Measurements from ENCODE around the gene MYCL.

The MYCL gene

GRCh38 chr1:39899611-39900538, 1.8 kb downstream of the MYCL start:
- Histone ChIP-seq H3K27me3 (ENCODE audit: low read length) (no peaks in the 10 kb centered on the region), H3K9ac (ENCODE audit: low read length) (no peak overlapping the region), H3K79me2 (ENCODE audit: insufficient read depth, low read length) (no peaks in the 10 kb centered on the region), H3K4me2 (ENCODE audit: low read depth, low read length, poor library complexity, severe bottlenecking) (no peak overlapping the region), H3K27ac (ENCODE audit: low read depth, low read length) (no peak overlapping the region), H3K36me3 (ENCODE audit: low read length) (no peaks in the 10 kb centered on the region), H3K9me2 (replicated peaks; ENCODE audit: insufficient read depth, low read length) (no peaks in the 10 kb centered on the region), H3K9me3 (ENCODE audit: insufficient read depth, low read length) (no peaks in the 10 kb centered on the region), H4K20me1 (ENCODE audit: low read depth, low read length) (no peaks in the 10 kb centered on the region), H2AFZ (ENCODE audit: low read depth, low read length, severe bottlenecking) (no peak overlapping the region), H3F3A (ENCODE audit: insufficient read depth) (peaks cover 5% of the 10 kb centered on the region; the same call in 1 of the 2 replicates), H3K4me3 (ENCODE audit: insufficient read depth, low read length, poor library complexity, severe bottlenecking) (no peak overlapping the region)
- TF ChIP-seq EZH2phosphoT487 (conservative IDR thresholded peaks at IDR 0.05; ENCODE audit: low read length) (no peak), CTCF (IDR thresholded peaks at IDR 0.05; ENCODE audit: insufficient read depth, low read length, poor library complexity, severe bottlenecking) (no peak)

DNA sequence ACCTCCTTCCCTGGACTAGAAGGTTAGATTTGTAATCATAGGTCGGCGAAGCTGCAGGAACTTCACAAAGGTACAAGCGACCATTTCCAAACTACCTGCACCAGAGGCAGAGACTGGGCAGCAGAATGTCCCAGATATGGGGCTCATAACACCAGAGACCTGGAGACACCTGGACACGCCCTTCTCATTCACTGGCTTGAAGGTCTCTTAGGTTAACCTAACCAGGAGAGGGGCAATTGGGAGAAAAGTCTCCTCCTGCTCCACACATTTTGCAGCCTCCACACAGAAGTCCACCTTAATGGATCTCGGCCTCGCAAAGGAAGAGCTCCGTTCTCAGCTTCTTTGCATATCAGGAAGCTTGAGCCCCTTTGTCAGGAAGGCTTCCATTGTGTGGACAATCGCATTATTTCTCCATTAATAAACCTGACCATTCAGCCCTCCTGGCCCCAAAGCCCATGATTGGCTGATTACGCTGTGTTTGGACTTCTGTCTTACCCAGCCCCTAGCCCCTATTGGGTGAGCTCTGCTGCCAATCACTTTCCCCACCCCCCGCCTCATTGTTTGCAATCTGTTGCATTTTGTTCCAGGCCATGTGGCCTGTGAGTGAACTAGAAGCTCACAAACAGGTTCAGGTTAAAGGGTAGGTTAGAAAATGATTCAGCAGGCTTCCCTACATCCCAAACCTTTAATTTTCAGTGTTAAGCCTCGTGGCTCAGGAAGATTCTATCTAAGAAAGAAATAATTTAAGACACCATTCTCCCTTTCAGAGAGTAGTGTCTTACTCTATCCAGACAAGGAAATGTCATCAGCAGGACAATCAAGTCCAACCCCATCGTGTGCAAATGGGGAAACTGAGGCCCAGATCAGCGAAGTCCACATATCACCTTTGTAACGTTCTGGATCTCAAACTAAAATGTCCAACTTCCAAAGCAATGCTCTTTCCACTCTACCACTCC, 2.8 kb downstream of the MYCL start:
- Histone ChIP-seq H4K20me1 (ENCODE audit: low read depth, low read length) (no peaks in the 10 kb centered on the region), H3F3A (ENCODE audit: insufficient read depth) (peaks cover 5% of the 10 kb centered on the region; the same call in 1 of the 2 replicates), H3K27ac (ENCODE audit: low read depth, low read length) (no peak overlapping the region), H3K4me3 (ENCODE audit: insufficient read depth, low read length, poor library complexity, severe bottlenecking) (no peak overlapping the region), H3K9me2 (replicated peaks; ENCODE audit: insufficient read depth, low read length) (no peaks in the 10 kb centered on the region), H3K4me2 (ENCODE audit: low read depth, low read length, poor library complexity, severe bottlenecking) (no peak overlapping the region), H3K9me3 (ENCODE audit: insufficient read depth, low read length) (no peaks in the 10 kb centered on the region), H3K27me3 (ENCODE audit: low read length) (no peaks in the 10 kb centered on the region), H3K36me3 (ENCODE audit: low read length) (no peaks in the 10 kb centered on the region), H3K9ac (ENCODE audit: low read length) (no peak overlapping the region), H2AFZ (ENCODE audit: low read depth, low read length, severe bottlenecking) (no peak overlapping the region), H3K79me2 (ENCODE audit: insufficient read depth, low read length) (no peaks in the 10 kb centered on the region)
- TF ChIP-seq CTCF (IDR thresholded peaks at IDR 0.05; ENCODE audit: insufficient read depth, low read length, poor library complexity, severe bottlenecking): no peak
- TF ChIP-seq EZH2phosphoT487 (conservative IDR thresholded peaks at IDR 0.05; ENCODE audit: low read length): no peak

DNA sequence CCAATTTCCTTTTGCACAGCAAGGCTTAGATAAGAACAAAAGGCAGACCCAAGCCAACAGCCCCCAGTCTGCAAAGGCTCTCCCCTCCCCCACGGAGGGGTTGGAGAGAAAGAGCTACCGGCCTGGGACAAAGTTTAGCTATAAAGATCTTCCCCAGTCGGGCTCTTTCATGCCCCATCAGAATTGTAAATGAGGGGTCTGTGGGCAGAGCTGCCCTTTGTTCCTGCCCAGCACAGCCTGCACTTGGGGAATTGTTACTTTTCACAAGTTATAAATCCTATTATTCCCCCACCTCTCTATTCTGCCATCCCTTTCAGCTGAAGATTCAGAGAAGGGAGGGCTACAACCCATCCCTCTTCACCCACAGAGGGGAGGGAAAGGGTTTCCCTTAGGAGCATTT, 3.5 kb downstream of the MYCL start:
- H2AFZ ChIP-seq (ENCODE audit: low read depth, low read length, severe bottlenecking): no peak overlapping the region
- H3K27ac ChIP-seq (ENCODE audit: low read depth, low read length): no peak overlapping the region
- H4K20me1 ChIP-seq (ENCODE audit: low read depth, low read length): no peaks in the 10 kb centered on the region
- H3K36me3 ChIP-seq (ENCODE audit: low read length): no peaks in the 10 kb centered on the region
- H3K79me2 ChIP-seq (ENCODE audit: insufficient read depth, low read length): no peaks in the 10 kb centered on the region
- TF ChIP-seq CTCF (IDR thresholded peaks at IDR 0.05; ENCODE audit: insufficient read depth, low read length, poor library complexity, severe bottlenecking) (no peak), EZH2phosphoT487 (conservative IDR thresholded peaks at IDR 0.05; ENCODE audit: low read length) (no peak)
- no peak overlapping the region for H3K9ac ChIP-seq (ENCODE audit: low read length)
- H3F3A ChIP-seq (ENCODE audit: insufficient read depth): peaks cover 5% of the 10 kb centered on the region; the same call in 1 of the 2 replicates
- H3K4me2 ChIP-seq (ENCODE audit: low read depth, low read length, poor library complexity, severe bottlenecking): no peak overlapping the region
- H3K4me3 ChIP-seq (ENCODE audit: insufficient read depth, low read length, poor library complexity, severe bottlenecking): no peak overlapping the region
- no peaks in the 10 kb centered on the region for H3K9me3 ChIP-seq (ENCODE audit: insufficient read depth, low read length)
- H3K9me2 ChIP-seq (replicated peaks; ENCODE audit: insufficient read depth, low read length): no peaks in the 10 kb centered on the region
- H3K27me3 ChIP-seq (ENCODE audit: low read length): no peaks in the 10 kb centered on the region

All from SU-DHL-6 (cell line).